GM18867 (cell line): Measurements from ENCODE around the gene RAD51B.

ENCODE experiments used
- ATAC-seq: cut with Tn5 transposase; IDR thresholded peaks from one replicate; pipeline ENCODE4 v1.9.1; 2021; ENCODE audit warnings: mild to moderate bottlenecking, moderate library complexity; ENCODE audit not compliant: unreplicated experiment

RAD51B gene

GRCh38 chr14:68551045-68551683, 731.6 kb downstream of the RAD51B start:
- ATAC-seq: no peak

GRCh38 chr14:68552075-68552474, 732.5 kb downstream of the RAD51B start:
- ATAC-seq: no peak

GRCh38 chr14:68552602-68553001, 733.0 kb downstream of the RAD51B start:
- ATAC-seq: no peak

- no peak for ATAC-seq
Measured at GRCh38 chr14:68553311-68553710, 733.7 kb downstream of the RAD51B start.

- no peak for ATAC-seq
Measured at GRCh38 chr14:68554231-68554630, 734.7 kb downstream of the RAD51B start.

- ATAC-seq: no peak
Measured at GRCh38 chr14:68556253-68556652, 736.7 kb downstream of the RAD51B start.

- no peak for ATAC-seq
Measured at GRCh38 chr14:68557648-68558047, 738.1 kb downstream of the RAD51B start.

- no peak for ATAC-seq
Measured at GRCh38 chr14:68558096-68558495, 738.5 kb downstream of the RAD51B start.

- ATAC-seq: no peak
Measured at GRCh38 chr14:68559949-68560348, 740.4 kb downstream of the RAD51B start.

- no peak for ATAC-seq
Measured at GRCh38 chr14:68561531-68562007, 742.0 kb downstream of the RAD51B start.

- no peak for ATAC-seq
Measured at GRCh38 chr14:68562911-68563250, 743.3 kb downstream of the RAD51B start.

- no peak for ATAC-seq
Measured at GRCh38 chr14:68563251-68564131, 743.9 kb downstream of the RAD51B start.

- ATAC-seq: no peak
Measured at GRCh38 chr14:68564191-68564825, 744.7 kb downstream of the RAD51B start.

- ATAC-seq: no peak
Measured at GRCh38 chr14:68564826-68565759, 745.5 kb downstream of the RAD51B start.

GRCh38 chr14:68566075-68566474, 746.5 kb downstream of the RAD51B start:
- no peak for ATAC-seq

- ATAC-seq: no peak
Measured at GRCh38 chr14:68568907-68569897, 749.6 kb downstream of the RAD51B start.

GRCh38 chr14:68569970-68570409, 750.4 kb downstream of the RAD51B start:
- ATAC-seq: no peak

GRCh38 chr14:68571114-68571591, 751.6 kb downstream of the RAD51B start:
- no peak for ATAC-seq

- ATAC-seq: no peak
Measured at GRCh38 chr14:68571928-68572525, 752.4 kb downstream of the RAD51B start.
